Measurements from ENCODE around the gene GPX4.

- TF ChIP-seq FOXP2 (optimal IDR thresholded peaks at IDR 0.05; ENCODE audit: borderline replicate concordance, extremely low read depth, extremely low read length, insufficient read depth) (no peak), POLR2AphosphoS5 (IDR thresholded peaks at IDR 0.05; ENCODE audit: low read depth, low read length) (no peak), SIN3A (IDR thresholded peaks at IDR 0.05; ENCODE audit: borderline replicate concordance, insufficient read depth, low read length) (no peak)
Observed at GRCh38 chr19:1055886-1056620, 47.7 kb upstream of the GPX4 start.
